Erythroblast (primary cell): ENCODE data around the gene IRF7.

Experiments used
- GATA1 ChIP-seq: IDR thresholded peaks from 2 replicates; pipeline ENCODE4 v1.6.1; 2011; ENCODE audit warnings: low read depth, mild to moderate bottlenecking, control low read depth, low read length, moderate library complexity
- POLR2A ChIP-seq: IDR thresholded peaks from 2 replicates; pipeline ENCODE4 v1.6.1; 2011; ENCODE audit warnings: mild to moderate bottlenecking, low read length

DNA sequence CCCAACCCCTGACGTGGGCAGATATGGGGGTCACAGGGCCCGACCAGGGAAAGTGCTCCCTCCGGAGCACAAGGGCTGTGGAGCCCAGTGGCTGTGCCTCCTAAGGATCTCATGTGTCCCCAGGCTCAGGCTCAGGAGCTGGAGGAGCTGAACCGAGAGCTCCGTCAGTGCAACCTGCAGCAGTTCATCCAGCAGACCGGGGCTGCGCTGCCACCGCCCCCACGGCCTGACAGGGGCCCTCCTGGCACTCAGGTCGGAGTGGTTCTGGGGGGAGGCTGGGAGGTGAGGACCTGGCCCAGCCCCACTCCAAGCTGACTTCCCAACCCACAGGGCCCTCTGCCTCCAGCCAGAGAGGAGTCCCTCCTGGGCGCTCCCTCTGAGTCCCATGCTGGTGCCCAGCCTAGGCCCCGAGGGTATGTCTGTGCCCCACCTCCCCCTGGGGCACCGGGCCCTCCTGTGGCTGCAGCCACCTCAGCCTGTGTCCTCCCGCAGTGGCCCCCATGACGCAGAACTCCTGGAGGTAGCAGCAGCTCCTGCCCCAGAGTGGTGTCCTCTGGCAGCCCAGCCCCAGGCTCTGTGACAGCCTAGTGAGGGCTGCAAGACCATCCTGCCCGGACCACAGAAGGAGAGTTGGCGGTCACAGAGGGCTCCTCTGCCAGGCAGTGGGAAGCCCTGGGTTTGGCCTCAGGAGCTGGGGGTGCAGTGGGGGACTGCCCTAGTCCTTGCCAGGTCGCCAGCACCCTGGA lies 52.5 kb downstream of the IRF7 start:
- TF ChIP-seq POLR2A = no peak
- TF ChIP-seq GATA1 = no peak
